ENCODE results near the gene NTN1. TPM values are rescaled to one million over a fixed set of nuclear protein-coding genes. Genes with fewer than 3 reads are reported as not detected.

NTN1 gene
- polyA plus RNA-seq, 1 experiment: 0.05 TPM

- Histone ChIP-seq H3K9me3 (ENCODE audit: control insufficient read depth, insufficient read depth, low read length) (peaks cover 4% of the 10 kb centered on the region; the same call in 1 of the 2 replicates), H3K4me3 (ENCODE audit: low read depth, low read length) (peak overlapping the region; percentile 41), H3K27me3 (ENCODE audit: control insufficient read depth, insufficient read depth, low read length) (no peaks in the 10 kb centered on the region), H3K27ac (ENCODE audit: low read depth, low read length) (peak overlapping the region; percentile 31)
- POLR2A ChIA-PET: no interaction called here
- CTCF ChIA-PET: interaction anchor here (0.6 to 1.1 kb wide), 3 partner anchors 10 to 290 kb away, joined by 3 to 4 read pairs (median 3); no protein-coding TSS in a partner anchor
- TF ChIP-seq CTCF (IDR thresholded peaks at IDR 0.05; ENCODE audit: low read depth, low read length): no peak
- DNase-seq (ENCODE audit: low read depth, low spot score): no peak
Measured at GRCh38 chr17:9240659-9241370, 219.5 kb downstream of the NTN1 start.

- CTCF ChIA-PET: no interaction called here
- peaks cover 4% of the 10 kb centered on the region; the same call in 1 of the 2 replicates for H3K9me3 ChIP-seq (ENCODE audit: control insufficient read depth, insufficient read depth, low read length)
- no peak for DNase-seq (ENCODE audit: low read depth, low spot score)
Measured at GRCh38 chr17:9241371-9241712, 220.0 kb downstream of the NTN1 start.

GRCh38 chr17:9241774-9242496 lies 220.6 kb downstream of the NTN1 start:
- Histone ChIP-seq H3K27ac (ENCODE audit: low read depth, low read length) (no peak overlapping the region), H3K9me3 (ENCODE audit: control insufficient read depth, insufficient read depth, low read length) (peaks cover 4% of the 10 kb centered on the region; the same call in 1 of the 2 replicates), H3K4me3 (ENCODE audit: low read depth, low read length) (no peak overlapping the region), H3K27me3 (ENCODE audit: control insufficient read depth, insufficient read depth, low read length) (no peaks in the 10 kb centered on the region)
- ChIA-PET CTCF (no interaction called here), POLR2A (no interaction called here)
- no peak for TF ChIP-seq CTCF (IDR thresholded peaks at IDR 0.05; ENCODE audit: low read depth, low read length)
- no peak for DNase-seq (ENCODE audit: low read depth, low spot score)

More at GRCh38 chr17:9241371-9241712, 220.0 kb downstream of the NTN1 start:
- H3K4me3 ChIP-seq (ENCODE audit: low read depth, low read length): no peak overlapping the region
- H3K27me3 ChIP-seq (ENCODE audit: control insufficient read depth, insufficient read depth, low read length): no peaks in the 10 kb centered on the region
- peak overlapping the region; percentile 31 for H3K27ac ChIP-seq (ENCODE audit: low read depth, low read length)
- POLR2A ChIA-PET: no interaction called here
- TF ChIP-seq CTCF (IDR thresholded peaks at IDR 0.05; ENCODE audit: low read depth, low read length): no peak

GRCh38 chr17:9242497-9242881 lies 221.2 kb downstream of the NTN1 start:
- peaks cover 2% of the 10 kb centered on the region; the same call in 1 of the 2 replicates for H3K9me3 ChIP-seq (ENCODE audit: control insufficient read depth, insufficient read depth, low read length)
- CTCF ChIA-PET: no interaction called here

More at GRCh38 chr17:9242497-9242881, 221.2 kb downstream of the NTN1 start:
- DNase-seq (ENCODE audit: low read depth, low spot score): no peak
- Histone ChIP-seq H3K27me3 (ENCODE audit: control insufficient read depth, insufficient read depth, low read length) (no peaks in the 10 kb centered on the region), H3K4me3 (ENCODE audit: low read depth, low read length) (no peak overlapping the region), H3K27ac (ENCODE audit: low read depth, low read length) (no peak overlapping the region)
- POLR2A ChIA-PET: no interaction called here
- no peak for TF ChIP-seq CTCF (IDR thresholded peaks at IDR 0.05; ENCODE audit: low read depth, low read length)
